Measurements from ENCODE around the gene BANK1.
"Not testable (repeated sequence)": the region's sequence is repeated elsewhere in the genome, so short reads cannot be mapped to it uniquely, and the experiment has no call there.

The BANK1 gene

GRCh38 chr4:101870874-101871273, 80.3 kb downstream of the BANK1 start:
- no peak for DNase-seq (ENCODE audit: low read depth, low spot score)
- Histone ChIP-seq H3K9me3 (ENCODE audit: low read depth, low read length) (no peaks in the 10 kb centered on the region), H3K4me3 (no peak overlapping the region), H3K9ac (ENCODE audit: insufficient read length) (no peak overlapping the region), H3K27ac (no peak overlapping the region), H3K36me3 (ENCODE audit: insufficient read depth, low read length) (no peaks in the 10 kb centered on the region)
- no peak for TF ChIP-seq POLR2AphosphoS5 (IDR thresholded peaks at IDR 0.05; ENCODE audit: borderline replicate concordance, low read depth, low read length)
- TF ChIP-seq FOXP2 (optimal IDR thresholded peaks at IDR 0.05; ENCODE audit: control extremely low read depth, extremely low read length, insufficient read depth): no peak
- no peak for TF ChIP-seq EZH2 (IDR thresholded peaks at IDR 0.05)

GRCh38 chr4:101871962-101872676, 81.6 kb downstream of the BANK1 start:
- TF ChIP-seq FOXP2 (optimal IDR thresholded peaks at IDR 0.05; ENCODE audit: control extremely low read depth, extremely low read length, insufficient read depth) (no peak), EZH2 (IDR thresholded peaks at IDR 0.05) (no peak), POLR2AphosphoS5 (IDR thresholded peaks at IDR 0.05; ENCODE audit: borderline replicate concordance, low read depth, low read length) (no peak)
- Histone ChIP-seq H3K9me3 (ENCODE audit: low read depth, low read length) (no peaks in the 10 kb centered on the region), H3K9ac (ENCODE audit: insufficient read length) (no peak overlapping the region), H3K36me3 (ENCODE audit: insufficient read depth, low read length) (no peaks in the 10 kb centered on the region), H3K27ac (no peak overlapping the region), H3K4me3 (no peak overlapping the region)
- no peak for DNase-seq (ENCODE audit: low read depth, low spot score)

GRCh38 chr4:101885574-101885973, 95.0 kb downstream of the BANK1 start:
- Histone ChIP-seq H3K36me3 (ENCODE audit: insufficient read depth, low read length) (no peaks in the 10 kb centered on the region), H3K9me3 (ENCODE audit: low read depth, low read length) (no peaks in the 10 kb centered on the region), H3K4me3 (no peak overlapping the region), H3K27ac (no peak overlapping the region), H3K9ac (ENCODE audit: insufficient read length) (no peak overlapping the region)
- TF ChIP-seq FOXP2 (optimal IDR thresholded peaks at IDR 0.05; ENCODE audit: control extremely low read depth, extremely low read length, insufficient read depth) (no peak), POLR2AphosphoS5 (IDR thresholded peaks at IDR 0.05; ENCODE audit: borderline replicate concordance, low read depth, low read length) (no peak), EZH2 (IDR thresholded peaks at IDR 0.05) (no peak)
- no peak for DNase-seq (ENCODE audit: low read depth, low spot score)

GRCh38 chr4:101886826-101887225, 96.3 kb downstream of the BANK1 start:
- Histone ChIP-seq H3K9me3 (ENCODE audit: low read depth, low read length) (no peaks in the 10 kb centered on the region), H3K36me3 (ENCODE audit: insufficient read depth, low read length) (no peaks in the 10 kb centered on the region), H3K27ac (no peak overlapping the region), H3K9ac (ENCODE audit: insufficient read length) (no peak overlapping the region), H3K4me3 (no peak overlapping the region)
- TF ChIP-seq FOXP2 (optimal IDR thresholded peaks at IDR 0.05; ENCODE audit: control extremely low read depth, extremely low read length, insufficient read depth) (no peak), POLR2AphosphoS5 (IDR thresholded peaks at IDR 0.05; ENCODE audit: borderline replicate concordance, low read depth, low read length) (no peak), EZH2 (IDR thresholded peaks at IDR 0.05) (no peak)
- DNase-seq (ENCODE audit: low read depth, low spot score): no peak

GRCh38 chr4:101888472-101888871, 97.9 kb downstream of the BANK1 start:
- no peak overlapping the region for H3K9ac ChIP-seq (ENCODE audit: insufficient read length)
- no peaks in the 10 kb centered on the region for H3K9me3 ChIP-seq (ENCODE audit: low read depth, low read length)
- no peaks in the 10 kb centered on the region for H3K36me3 ChIP-seq (ENCODE audit: insufficient read depth, low read length)
- DNase-seq (ENCODE audit: low read depth, low spot score): no peak
- no peak overlapping the region for H3K27ac ChIP-seq
- no peak overlapping the region for H3K4me3 ChIP-seq
- TF ChIP-seq FOXP2 (optimal IDR thresholded peaks at IDR 0.05; ENCODE audit: control extremely low read depth, extremely low read length, insufficient read depth): no peak
- TF ChIP-seq POLR2AphosphoS5 (IDR thresholded peaks at IDR 0.05; ENCODE audit: borderline replicate concordance, low read depth, low read length): no peak
- no peak for TF ChIP-seq EZH2 (IDR thresholded peaks at IDR 0.05)

GRCh38 chr4:101905527-101905926, 115.0 kb downstream of the BANK1 start:
- H3K9ac ChIP-seq (ENCODE audit: insufficient read length); H3K27ac ChIP-seq; H3K4me3 ChIP-seq; H3K9me3 ChIP-seq (ENCODE audit: low read depth, low read length); H3K36me3 ChIP-seq (ENCODE audit: insufficient read depth, low read length); DNase-seq (ENCODE audit: low read depth, low spot score): not testable (repeated sequence)

- no peak overlapping the region for H3K27ac ChIP-seq
- no peaks in the 10 kb centered on the region for H3K9me3 ChIP-seq (ENCODE audit: low read depth, low read length)
- no peaks in the 10 kb centered on the region for H3K36me3 ChIP-seq (ENCODE audit: insufficient read depth, low read length)
- no peak overlapping the region for H3K9ac ChIP-seq (ENCODE audit: insufficient read length)
- TF ChIP-seq EZH2 (IDR thresholded peaks at IDR 0.05) (no peak), FOXP2 (optimal IDR thresholded peaks at IDR 0.05; ENCODE audit: control extremely low read depth, extremely low read length, insufficient read depth) (no peak), POLR2AphosphoS5 (IDR thresholded peaks at IDR 0.05; ENCODE audit: borderline replicate concordance, low read depth, low read length) (no peak)
- no peak overlapping the region for H3K4me3 ChIP-seq
- DNase-seq (ENCODE audit: low read depth, low spot score): no peak
Measured at GRCh38 chr4:101910786-101911373, 120.3 kb downstream of the BANK1 start.

- DNase-seq (ENCODE audit: low read depth, low spot score): no peak
- Histone ChIP-seq H3K9ac (ENCODE audit: insufficient read length) (no peak overlapping the region), H3K36me3 (ENCODE audit: insufficient read depth, low read length) (no peaks in the 10 kb centered on the region), H3K27ac (no peak overlapping the region), H3K9me3 (ENCODE audit: low read depth, low read length) (no peaks in the 10 kb centered on the region), H3K4me3 (no peak overlapping the region)
- no peak for TF ChIP-seq EZH2 (IDR thresholded peaks at IDR 0.05)
Measured at GRCh38 chr4:101911616-101912015, 121.1 kb downstream of the BANK1 start.

- Histone ChIP-seq H3K9me3 (ENCODE audit: low read depth, low read length) (no peaks in the 10 kb centered on the region), H3K9ac (ENCODE audit: insufficient read length) (no peak overlapping the region), H3K4me3 (no peak overlapping the region), H3K36me3 (ENCODE audit: insufficient read depth, low read length) (no peaks in the 10 kb centered on the region), H3K27ac (no peak overlapping the region)
- TF ChIP-seq EZH2 (IDR thresholded peaks at IDR 0.05): no peak
- TF ChIP-seq POLR2AphosphoS5 (IDR thresholded peaks at IDR 0.05; ENCODE audit: borderline replicate concordance, low read depth, low read length): no peak
- no peak for TF ChIP-seq FOXP2 (optimal IDR thresholded peaks at IDR 0.05; ENCODE audit: control extremely low read depth, extremely low read length, insufficient read depth)
- no peak for DNase-seq (ENCODE audit: low read depth, low spot score)
Measured at GRCh38 chr4:101914761-101915160, 124.2 kb downstream of the BANK1 start.

Measured in SK-N-MC (cell line).